Measurements from ENCODE around the gene PPP1R8.
"Not testable (repeated sequence)": the region's sequence is repeated elsewhere in the genome, so short reads cannot be mapped to it uniquely, and the experiment has no call there.

DNA sequence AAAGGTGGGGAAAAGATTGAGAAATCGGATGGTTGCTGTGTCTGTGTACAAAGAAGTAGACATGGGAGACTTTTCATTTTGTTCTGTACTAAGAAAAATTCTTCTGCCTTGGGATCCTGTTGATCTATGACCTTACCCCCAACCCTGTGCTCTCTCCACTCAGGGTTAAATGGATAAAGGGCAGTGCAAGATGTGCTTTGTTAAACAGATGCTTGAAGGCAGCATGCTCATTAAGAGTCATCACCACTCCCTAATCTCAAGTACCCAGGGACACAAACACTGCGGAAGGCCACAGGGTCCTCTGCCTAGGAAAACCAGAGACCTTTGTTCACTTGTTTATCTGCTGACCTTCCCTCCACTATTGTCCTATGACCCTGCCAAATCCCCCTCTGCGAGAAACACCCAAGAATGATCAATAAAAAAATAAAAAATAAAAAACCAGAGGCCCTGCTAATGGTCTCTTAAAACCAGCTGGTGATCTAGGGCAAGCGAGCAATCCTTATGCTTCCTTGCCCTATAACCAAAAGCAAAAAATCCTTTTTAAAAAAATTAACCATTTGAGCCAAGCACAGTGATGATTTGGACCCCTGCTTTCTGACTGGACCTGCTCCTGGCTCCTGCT is 1.1 kb upstream of the PPP1R8 start:
- TF ChIP-seq, protein P1, sequence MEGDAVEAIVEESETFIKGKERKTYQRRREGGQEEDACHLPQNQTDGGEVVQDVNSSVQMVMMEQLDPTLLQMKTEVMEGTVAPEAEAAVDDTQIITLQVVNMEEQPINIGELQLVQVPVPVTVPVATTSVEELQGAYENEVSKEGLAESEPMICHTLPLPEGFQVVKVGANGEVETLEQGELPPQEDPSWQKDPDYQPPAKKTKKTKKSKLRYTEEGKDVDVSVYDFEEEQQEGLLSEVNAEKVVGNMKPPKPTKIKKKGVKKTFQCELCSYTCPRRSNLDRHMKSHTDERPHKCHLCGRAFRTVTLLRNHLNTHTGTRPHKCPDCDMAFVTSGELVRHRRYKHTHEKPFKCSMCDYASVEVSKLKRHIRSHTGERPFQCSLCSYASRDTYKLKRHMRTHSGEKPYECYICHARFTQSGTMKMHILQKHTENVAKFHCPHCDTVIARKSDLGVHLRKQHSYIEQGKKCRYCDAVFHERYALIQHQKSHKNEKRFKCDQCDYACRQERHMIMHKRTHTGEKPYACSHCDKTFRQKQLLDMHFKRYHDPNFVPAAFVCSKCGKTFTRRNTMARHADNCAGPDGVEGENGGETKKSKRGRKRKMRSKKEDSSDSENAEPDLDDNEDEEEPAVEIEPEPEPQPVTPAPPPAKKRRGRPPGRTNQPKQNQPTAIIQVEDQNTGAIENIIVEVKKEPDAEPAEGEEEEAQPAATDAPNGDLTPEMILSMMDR (IDR thresholded peaks at IDR 0.05): not testable (repeated sequence)
- not testable (repeated sequence) for TF ChIP-seq POLR2AphosphoS5 (IDR thresholded peaks at IDR 0.05)

All from breast epithelium (tissue), 3 donors.